ENCODE measurements around the gene DEPDC7. TPM values are rescaled to one million over a fixed set of nuclear protein-coding genes. Genes with fewer than 3 reads are reported as not detected.
"Not testable (repeated sequence)": the region's sequence is repeated elsewhere in the genome, so short reads cannot be mapped to it uniquely, and the experiment has no call there.

DEPDC7 gene
- 1 to 10 TPM in 3 of 4 donors, under 1 TPM in 1; 0.27 to 4.2 (median 1.9) TPM for total RNA-seq

DNA sequence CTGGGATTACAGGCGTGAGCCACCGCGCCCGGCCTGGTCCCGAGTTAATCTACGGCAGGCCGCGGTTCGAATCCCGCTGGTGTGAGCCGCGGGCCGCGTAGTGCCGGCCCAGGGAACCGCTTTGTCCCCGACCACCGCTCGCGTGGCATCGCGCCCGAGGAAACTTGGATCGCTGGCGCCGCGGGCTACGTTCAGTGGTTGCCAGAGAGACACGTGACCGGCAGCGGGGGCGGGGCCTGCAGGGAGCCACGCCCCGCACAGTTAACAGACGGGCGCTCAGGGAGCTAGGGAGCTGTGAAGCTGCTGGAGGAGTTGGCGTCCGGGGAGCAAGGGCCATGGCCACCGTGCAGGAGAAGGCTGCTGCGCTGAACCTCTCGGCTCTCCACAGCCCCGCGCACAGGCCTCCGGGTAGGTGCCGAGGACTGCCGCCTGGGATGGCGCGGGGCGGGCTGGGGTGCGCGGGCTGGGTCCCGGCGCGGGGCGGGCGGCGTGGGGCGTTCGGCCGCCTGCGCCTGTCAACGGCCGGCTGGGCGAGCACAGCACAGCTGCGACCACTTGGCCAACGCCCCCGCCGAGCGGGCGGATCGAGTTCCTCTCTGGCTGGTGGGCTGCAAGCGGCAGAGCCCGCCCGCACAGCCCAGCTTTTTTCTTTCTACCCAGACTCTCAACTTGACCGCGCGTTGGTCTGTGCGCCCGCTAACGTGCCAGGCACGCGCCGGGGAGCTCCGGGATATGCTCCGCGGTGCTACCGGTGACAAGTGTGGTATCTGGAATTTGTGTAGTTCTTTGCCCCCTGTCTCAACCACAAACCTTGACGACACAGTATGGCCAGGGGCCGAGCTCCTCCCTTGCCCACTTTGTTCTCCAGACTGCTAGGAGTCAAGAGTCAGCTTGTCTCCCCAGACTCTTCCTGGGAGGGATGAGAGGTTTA is at the start of gene DEPDC7:
DEPDC7 (plus strand) TSS at position 258 of the 931 bp plus-strand sequence; CDS start at position 336, 78 bp downstream.
- no peaks in the 10 kb centered on the region for H3K27me3 ChIP-seq
- H3K36me3 ChIP-seq = no peaks in the 10 kb centered on the region
- WGBS, 2 donors (ENCODE audit: low coverage in 1 of 2) = 1% methylated on average over 33 of the region's 89 CpGs; no CpG with 5 or more reads in 1 of the 2 donors
- no peaks in the 10 kb centered on the region for H3K9me3 ChIP-seq
- peak; percentile 95 for ATAC-seq
- H3K4me3 ChIP-seq = peak within 1 kb of the TSS; percentile 51 to 73
- peak; percentile 20 for TF ChIP-seq POLR2AphosphoS5 (IDR thresholded peaks at IDR 0.05)
- TF ChIP-seq POLR2A (IDR thresholded peaks at IDR 0.05) = peak in 1 of 2 donors; percentile 22
- TF ChIP-seq, protein P1, sequence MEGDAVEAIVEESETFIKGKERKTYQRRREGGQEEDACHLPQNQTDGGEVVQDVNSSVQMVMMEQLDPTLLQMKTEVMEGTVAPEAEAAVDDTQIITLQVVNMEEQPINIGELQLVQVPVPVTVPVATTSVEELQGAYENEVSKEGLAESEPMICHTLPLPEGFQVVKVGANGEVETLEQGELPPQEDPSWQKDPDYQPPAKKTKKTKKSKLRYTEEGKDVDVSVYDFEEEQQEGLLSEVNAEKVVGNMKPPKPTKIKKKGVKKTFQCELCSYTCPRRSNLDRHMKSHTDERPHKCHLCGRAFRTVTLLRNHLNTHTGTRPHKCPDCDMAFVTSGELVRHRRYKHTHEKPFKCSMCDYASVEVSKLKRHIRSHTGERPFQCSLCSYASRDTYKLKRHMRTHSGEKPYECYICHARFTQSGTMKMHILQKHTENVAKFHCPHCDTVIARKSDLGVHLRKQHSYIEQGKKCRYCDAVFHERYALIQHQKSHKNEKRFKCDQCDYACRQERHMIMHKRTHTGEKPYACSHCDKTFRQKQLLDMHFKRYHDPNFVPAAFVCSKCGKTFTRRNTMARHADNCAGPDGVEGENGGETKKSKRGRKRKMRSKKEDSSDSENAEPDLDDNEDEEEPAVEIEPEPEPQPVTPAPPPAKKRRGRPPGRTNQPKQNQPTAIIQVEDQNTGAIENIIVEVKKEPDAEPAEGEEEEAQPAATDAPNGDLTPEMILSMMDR (IDR thresholded peaks at IDR 0.05) = no peak
- H3K4me1 ChIP-seq = peaks cover 0 to 17% (median 0%) of the 10 kb centered on the region in 3 donors
- H3K27ac ChIP-seq = peak within 1 kb of the TSS in 3 of 4 donors; percentile 74 to 81 (median 78)

DNA sequence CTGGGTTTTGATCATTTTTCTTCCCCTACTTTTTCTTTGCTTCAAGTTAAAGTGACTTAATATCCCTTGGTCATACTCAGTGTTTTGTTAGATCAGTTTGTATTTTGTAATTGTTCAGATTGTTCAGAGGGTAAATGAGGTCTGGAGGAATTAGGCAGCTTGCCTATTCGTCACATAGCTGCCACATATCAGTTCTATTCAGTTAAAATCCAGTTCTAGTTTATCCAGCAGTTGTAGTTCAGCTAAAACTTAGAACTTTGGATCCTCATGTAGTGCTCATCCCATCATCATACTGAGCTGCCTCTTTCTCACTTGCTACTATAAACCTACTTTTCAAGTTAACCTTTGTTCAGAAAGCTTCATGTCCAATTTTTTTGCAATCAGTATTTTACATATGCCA is 47.1 kb upstream of the DEPDC7 start:
- H3K4me1 ChIP-seq = peaks cover 0 to 13% (median 0%) of the 10 kb centered on the region in 3 donors
- H3K9me3 ChIP-seq = no peaks in the 10 kb centered on the region
- WGBS, 2 donors (ENCODE audit: low coverage in 1 of 2) = 50% methylated on average over 1 of the region's 1 CpG
- no peak for ATAC-seq
- TF ChIP-seq EP300 (IDR thresholded peaks at IDR 0.05) = no peak
- TF ChIP-seq POLR2AphosphoS5 (IDR thresholded peaks at IDR 0.05) = no peak
- TF ChIP-seq, protein P1 (IDR thresholded peaks at IDR 0.05) = no peak
- TF ChIP-seq POLR2A (IDR thresholded peaks at IDR 0.05) = no peak
- no peak overlapping the region for H3K4me3 ChIP-seq
- no peaks in the 10 kb centered on the region for H3K27me3 ChIP-seq
- H3K27ac ChIP-seq = peak overlapping the region in 1 of 4 donors; percentile 32
- peaks cover 0 to 58% of the 10 kb centered on the region in 2 donors for H3K36me3 ChIP-seq

DNA sequence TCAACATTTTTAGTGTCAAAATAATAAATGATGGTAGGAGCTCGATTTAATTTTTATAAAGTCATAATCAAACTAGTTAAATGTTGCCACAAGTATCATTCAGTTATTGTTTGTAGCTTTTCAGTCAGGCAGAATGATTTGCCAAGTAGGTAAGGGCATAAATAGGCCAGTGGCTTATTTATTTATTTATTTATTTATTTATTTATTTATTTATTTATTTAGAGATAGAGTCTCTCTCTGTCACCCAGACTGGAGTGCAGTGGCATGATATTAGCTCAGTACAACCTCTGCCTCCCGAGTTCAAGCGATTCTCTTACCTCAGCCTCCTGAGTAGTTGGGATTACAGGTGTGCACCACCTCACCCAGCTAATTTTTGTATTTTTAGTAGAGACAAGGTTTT is 43.4 kb upstream of the DEPDC7 start:
- WGBS, 2 donors (ENCODE audit: low coverage in 1 of 2) = 94 to 100% methylated on average over 3 of the region's 3 CpGs
- not testable (repeated sequence) for H3K9me3 ChIP-seq, H3K27me3 ChIP-seq, H3K4me3 ChIP-seq, ATAC-seq, H3K27ac ChIP-seq
- peaks cover 0 to 13% (median 0%) of the 10 kb centered on the region in 3 donors for H3K4me1 ChIP-seq
- H3K36me3 ChIP-seq = peaks cover 0 to 71% of the 10 kb centered on the region in 2 donors

DNA sequence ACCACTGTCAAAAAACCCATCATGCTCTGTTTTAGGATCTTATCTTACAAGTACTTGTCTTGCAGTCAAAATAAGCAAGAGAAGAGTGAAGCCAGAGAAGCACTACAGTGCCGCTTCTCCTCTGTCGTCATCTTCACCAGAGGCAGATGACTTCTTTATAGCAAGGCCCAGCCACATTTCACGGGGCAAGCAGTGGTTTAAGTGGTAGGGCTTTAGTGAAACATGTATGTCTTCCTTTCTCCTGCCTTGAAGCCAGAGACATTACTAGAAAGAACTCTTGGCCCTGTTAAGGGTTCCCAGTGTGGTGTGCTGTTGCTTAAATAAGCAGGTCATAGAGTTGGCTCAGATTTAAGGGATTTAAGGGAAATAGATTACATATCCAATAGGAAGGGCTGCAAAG is 42.9 kb upstream of the DEPDC7 start:
- Histone ChIP-seq H3K27me3 (no peaks in the 10 kb centered on the region), H3K9me3 (no peaks in the 10 kb centered on the region), H3K36me3 (peaks cover 0 to 71% of the 10 kb centered on the region in 2 donors), H3K27ac (no peak overlapping the region), H3K4me3 (no peak overlapping the region), H3K4me1 (peaks cover 0 to 9% (median 0%) of the 10 kb centered on the region in 3 donors)
- WGBS, 2 donors (ENCODE audit: low coverage in 1 of 2) = 70 to 92% methylated on average over 3 of the region's 3 CpGs
- ATAC-seq = no peak
- TF ChIP-seq POLR2AphosphoS5 (IDR thresholded peaks at IDR 0.05) = no peak

DNA sequence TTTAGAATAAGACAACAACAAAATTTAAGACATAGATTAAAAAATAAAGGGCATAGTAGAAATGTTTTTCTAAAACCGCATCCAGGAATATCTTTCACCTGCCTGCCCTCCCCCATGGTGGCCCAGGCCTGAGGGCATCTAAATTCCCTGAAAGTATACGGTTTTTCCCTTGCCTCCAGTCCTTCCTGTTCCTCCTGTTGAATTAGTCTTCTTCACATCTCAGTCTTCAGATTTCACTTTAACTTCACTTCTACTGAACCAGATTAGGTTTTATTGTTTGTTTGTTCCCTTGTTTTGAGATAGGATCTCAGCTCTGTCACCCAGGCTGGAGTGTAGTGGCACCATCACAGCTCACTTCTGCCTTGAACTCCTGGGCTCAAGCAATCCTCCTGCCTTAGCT is 33.1 kb upstream of the DEPDC7 start:
- Histone ChIP-seq H3K36me3 (peaks cover 0 to 11% of the 10 kb centered on the region in 2 donors), H3K9me3 (no peaks in the 10 kb centered on the region), H3K27ac (no peak overlapping the region), H3K4me3 (no peak overlapping the region), H3K4me1 (no peaks in the 10 kb centered on the region), H3K27me3 (no peaks in the 10 kb centered on the region)
- WGBS, 2 donors (ENCODE audit: low coverage in 1 of 2) = 87 to 97% methylated on average over 2 of the region's 2 CpGs
- no peak for ATAC-seq
- TF ChIP-seq, protein P1 (IDR thresholded peaks at IDR 0.05) = no peak
- no peak for TF ChIP-seq POLR2AphosphoS5 (IDR thresholded peaks at IDR 0.05)
- no peak for TF ChIP-seq EP300 (IDR thresholded peaks at IDR 0.05)
- no peak for TF ChIP-seq POLR2A (IDR thresholded peaks at IDR 0.05)

DNA sequence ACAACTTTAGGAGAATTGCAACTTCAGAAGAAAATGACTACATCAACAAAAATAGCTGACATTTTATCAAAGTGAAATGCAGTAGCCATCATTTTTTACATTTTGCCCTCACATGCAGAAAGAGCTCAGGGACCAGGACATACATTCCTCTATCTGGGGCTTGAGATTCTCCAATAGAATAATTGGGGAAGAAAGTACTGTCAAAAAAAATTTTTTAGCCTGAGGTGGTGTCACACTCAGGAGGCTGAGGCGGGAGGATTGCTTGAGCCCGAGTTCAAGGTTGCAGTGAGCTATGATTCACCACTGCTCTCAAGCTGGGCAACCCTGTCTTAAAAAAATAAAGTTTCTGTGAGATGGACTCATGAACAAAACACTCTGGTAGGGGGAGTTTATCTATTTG is 32.2 kb upstream of the DEPDC7 start:
- Histone ChIP-seq H3K27me3 (no peaks in the 10 kb centered on the region), H3K4me3 (no peak overlapping the region), H3K36me3 (peaks cover 0 to 4% of the 10 kb centered on the region in 2 donors), H3K4me1 (no peaks in the 10 kb centered on the region), H3K9me3 (no peaks in the 10 kb centered on the region), H3K27ac (no peak overlapping the region)
- ATAC-seq = no peak
- WGBS, 2 donors (ENCODE audit: low coverage in 1 of 2) = 83% methylated on average over 2 of the region's 2 CpGs
- TF ChIP-seq POLR2A (IDR thresholded peaks at IDR 0.05) (no peak), POLR2AphosphoS5 (IDR thresholded peaks at IDR 0.05) (no peak), EP300 (IDR thresholded peaks at IDR 0.05) (no peak)
- TF ChIP-seq, protein P1 (IDR thresholded peaks at IDR 0.05) = no peak

All from gastroesophageal sphincter (tissue), 4 donors.